ENCODE data around the gene TAS1R1. TPM values are rescaled to one million over a fixed set of nuclear protein-coding genes. Genes with fewer than 3 reads are reported as not detected.

TAS1R1 gene
- total RNA-seq = not detected

DNA sequence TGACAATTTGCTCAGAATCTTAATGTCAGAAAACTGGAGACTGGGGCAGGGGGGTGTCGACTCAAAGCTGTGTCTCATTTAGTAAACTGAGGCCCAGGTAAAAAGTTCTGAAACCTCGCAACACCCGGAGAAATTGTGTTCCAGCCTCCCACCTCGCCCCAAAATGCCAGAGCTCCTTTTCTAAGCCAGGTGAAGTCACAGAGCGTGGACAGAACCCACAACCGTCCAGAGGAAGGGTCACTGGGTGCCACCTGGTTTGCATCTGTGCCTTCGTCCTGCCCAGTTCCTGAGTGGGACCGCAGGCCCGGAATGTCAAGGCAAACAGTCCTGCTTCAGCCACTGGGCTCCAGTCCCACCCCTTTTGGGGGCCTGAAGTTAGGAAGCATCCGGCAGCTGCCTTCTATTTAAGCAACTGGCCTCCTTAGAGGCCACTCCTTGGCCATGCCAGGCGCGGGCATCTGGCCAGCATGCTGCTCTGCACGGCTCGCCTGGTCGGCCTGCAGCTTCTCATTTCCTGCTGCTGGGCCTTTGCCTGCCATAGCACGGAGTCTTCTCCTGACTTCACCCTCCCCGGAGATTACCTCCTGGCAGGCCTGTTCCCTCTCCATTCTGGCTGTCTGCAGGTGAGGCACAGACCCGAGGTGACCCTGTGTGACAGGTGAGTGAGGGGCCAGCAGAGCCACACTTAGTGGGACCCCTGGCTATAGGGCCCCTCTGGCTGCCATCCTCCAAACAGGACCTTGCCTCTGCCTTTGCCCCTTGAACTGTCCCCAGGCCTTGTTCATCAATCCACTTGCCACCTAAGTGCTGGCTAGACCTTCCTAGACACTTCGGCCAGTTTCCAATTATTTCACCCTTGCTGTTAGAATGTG, at the start of gene TAS1R1:
Gene TAS1R1 (plus strand): TSS at position 401 of the 872 bp plus-strand sequence. CDS start 67 bp downstream, at position 468.
- Mint-ChIP-seq H3K36me3 (ENCODE audit: low read depth) (peaks cover 4% of the 10 kb centered on the region), H3K4me1 (ENCODE audit: low read depth) (peaks cover 18% of the 10 kb centered on the region), H3K27ac (peak within 1 kb of the TSS; percentile 52), H3K9me3 (no peaks in the 10 kb centered on the region), H3K27me3 (no peaks in the 10 kb centered on the region), H3K4me3 (peak within 1 kb of the TSS; percentile 82)
- TF ChIP-seq, protein P1, sequence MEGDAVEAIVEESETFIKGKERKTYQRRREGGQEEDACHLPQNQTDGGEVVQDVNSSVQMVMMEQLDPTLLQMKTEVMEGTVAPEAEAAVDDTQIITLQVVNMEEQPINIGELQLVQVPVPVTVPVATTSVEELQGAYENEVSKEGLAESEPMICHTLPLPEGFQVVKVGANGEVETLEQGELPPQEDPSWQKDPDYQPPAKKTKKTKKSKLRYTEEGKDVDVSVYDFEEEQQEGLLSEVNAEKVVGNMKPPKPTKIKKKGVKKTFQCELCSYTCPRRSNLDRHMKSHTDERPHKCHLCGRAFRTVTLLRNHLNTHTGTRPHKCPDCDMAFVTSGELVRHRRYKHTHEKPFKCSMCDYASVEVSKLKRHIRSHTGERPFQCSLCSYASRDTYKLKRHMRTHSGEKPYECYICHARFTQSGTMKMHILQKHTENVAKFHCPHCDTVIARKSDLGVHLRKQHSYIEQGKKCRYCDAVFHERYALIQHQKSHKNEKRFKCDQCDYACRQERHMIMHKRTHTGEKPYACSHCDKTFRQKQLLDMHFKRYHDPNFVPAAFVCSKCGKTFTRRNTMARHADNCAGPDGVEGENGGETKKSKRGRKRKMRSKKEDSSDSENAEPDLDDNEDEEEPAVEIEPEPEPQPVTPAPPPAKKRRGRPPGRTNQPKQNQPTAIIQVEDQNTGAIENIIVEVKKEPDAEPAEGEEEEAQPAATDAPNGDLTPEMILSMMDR (IDR thresholded peaks at IDR 0.05) = no peak
- DNase-seq (no peak), ATAC-seq (no peak)
- POLR2A ChIA-PET = interaction anchor here (0.7 to 1.9 kb wide), 13 partner anchors 20 to 193 kb away, joined by 3 to 13 read pairs (median 4); partner anchors contain the start of genes KLHL21, PLEKHG5 and ZBTB48
- CTCF ChIA-PET = interaction anchor here (0.7 to 3.3 kb wide), 26 partner anchors 8 to 310 kb away, joined by 3 to 22 read pairs (median 6); partner anchors contain the start of genes KLHL21, PLEKHG5, THAP3 and ZBTB48
- intact Hi-C loops (cut with micrococcal nuclease) = no loop called here

DNA sequence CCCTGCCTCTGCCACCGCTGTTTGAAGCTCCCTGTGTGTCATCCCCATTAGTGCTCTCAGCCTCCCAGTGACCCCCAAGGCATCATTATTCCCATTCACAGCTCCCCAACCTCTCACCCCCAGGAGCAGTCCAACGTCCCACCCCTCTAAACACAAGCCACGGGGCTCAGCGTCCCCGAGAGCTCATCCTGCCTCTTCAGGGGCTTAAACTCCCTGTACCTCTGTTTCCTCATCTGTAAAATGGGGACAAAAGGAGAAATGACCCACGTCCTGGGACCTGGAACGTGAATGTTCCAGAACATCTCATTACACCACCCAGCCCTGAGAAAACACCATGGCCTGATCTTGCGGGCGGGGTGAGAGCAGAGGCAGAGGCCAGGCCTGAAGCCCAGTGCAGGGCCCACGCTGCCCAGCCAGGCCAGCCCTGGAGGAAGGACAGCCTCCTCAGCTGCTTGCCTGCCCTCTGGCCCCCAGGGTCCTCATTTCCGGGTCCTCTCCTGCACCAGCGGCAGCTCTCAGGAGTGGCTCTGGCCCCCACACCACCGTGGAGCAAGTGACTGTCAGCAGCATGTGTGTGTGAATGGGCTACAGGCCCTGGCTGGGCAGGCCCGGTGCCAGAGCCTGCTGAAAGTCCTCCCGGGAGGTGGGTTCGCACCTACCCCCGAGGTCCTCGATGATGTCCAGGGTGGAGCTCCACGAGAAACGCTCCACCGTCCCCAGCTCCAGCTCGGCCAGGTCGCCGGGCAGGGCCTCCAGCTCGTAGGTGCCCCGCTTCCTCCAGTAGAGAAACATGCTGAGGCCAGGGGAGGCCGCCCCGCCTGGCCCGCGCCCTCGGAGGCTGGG, 49.5 kb upstream of the TAS1R1 start:
- CTCF ChIA-PET = interaction anchor here (0.6 to 1.3 kb wide), 2 partner anchors 18 to 22 kb away, joined by 3 to 4 read pairs; no protein-coding TSS in a partner anchor
- no peaks in the 10 kb centered on the region for H3K4me1 Mint-ChIP-seq (ENCODE audit: low read depth)

DNA sequence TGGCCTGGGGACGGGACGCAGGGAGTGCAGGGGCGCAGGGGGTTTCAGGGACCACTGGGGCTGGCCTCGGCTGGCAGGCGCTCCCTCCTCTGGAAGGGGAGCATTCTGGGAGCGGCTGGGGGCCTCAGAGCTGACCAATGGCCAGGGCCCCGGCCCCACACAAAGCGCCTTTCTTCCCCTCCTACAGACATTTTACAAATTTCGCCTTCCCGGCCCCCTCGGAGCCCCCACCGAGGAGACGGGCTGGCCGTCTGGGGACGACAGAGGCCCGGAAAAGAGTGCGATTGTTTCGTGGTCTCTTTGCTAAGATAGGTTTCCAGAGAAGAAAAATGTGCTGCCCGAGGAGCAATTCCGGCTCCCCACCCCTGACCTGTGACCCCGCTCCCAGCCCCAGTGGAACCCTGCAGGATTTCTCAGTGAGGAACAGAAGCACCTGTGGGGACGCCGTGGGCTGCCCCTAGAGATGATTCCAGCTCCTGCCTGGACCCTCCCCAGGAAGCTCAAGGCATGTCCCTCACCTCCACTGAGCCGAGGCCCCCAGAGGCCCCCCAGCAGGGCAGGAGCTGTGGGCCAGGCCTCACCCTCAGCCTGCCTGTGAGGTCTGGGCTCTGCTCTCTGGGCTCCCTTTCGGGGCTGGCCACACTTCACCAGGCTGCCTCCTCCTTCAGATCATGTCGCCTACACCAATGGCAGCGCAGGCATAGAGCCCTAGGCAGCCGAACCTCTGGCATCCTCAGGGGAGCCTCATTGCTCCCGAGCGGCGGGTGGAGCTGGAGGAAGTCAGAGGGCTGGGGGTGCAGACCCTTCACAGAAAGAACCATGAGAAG, 48.7 kb upstream of the TAS1R1 start:
- intact Hi-C loops (cut with micrococcal nuclease) = no loop called here
- ATAC-seq (no peak), DNase-seq (no peak)
- H3K36me3 Mint-ChIP-seq (ENCODE audit: low read depth) = no peaks in the 10 kb centered on the region
- H3K27ac Mint-ChIP-seq = no peak overlapping the region
- TF ChIP-seq, protein P1 (IDR thresholded peaks at IDR 0.05) = no peak
- no peaks in the 10 kb centered on the region for H3K27me3 Mint-ChIP-seq
- POLR2A ChIA-PET = interaction anchor here (0.6 to 1.2 kb wide), 3 partner anchors 15 to 40 kb away, joined by 3 read pairs; partner anchors contain the start of gene PLEKHG5
- H3K9me3 Mint-ChIP-seq = no peaks in the 10 kb centered on the region
- no peaks in the 10 kb centered on the region for H3K4me1 Mint-ChIP-seq (ENCODE audit: low read depth)
- no peak overlapping the region for H3K4me3 Mint-ChIP-seq
- CTCF ChIA-PET = interaction anchor here (0.6 to 1.3 kb wide), 3 partner anchors 16 to 23 kb away, joined by 3 to 4 read pairs (median 3); no protein-coding TSS in a partner anchor

More for the DNA sequence above, 49.5 kb upstream of the TAS1R1 start:
- intact Hi-C loops (cut with micrococcal nuclease) = no loop called here
- Mint-ChIP-seq H3K27me3 (peaks cover 4% of the 10 kb centered on the region), H3K36me3 (ENCODE audit: low read depth) (no peaks in the 10 kb centered on the region), H3K27ac (no peak overlapping the region), H3K4me3 (no peak overlapping the region), H3K9me3 (no peaks in the 10 kb centered on the region)
- POLR2A ChIA-PET = interaction anchor here (0.7 to 1.2 kb wide), 3 partner anchors 11 to 39 kb away, joined by 3 to 4 read pairs (median 3); no protein-coding TSS in a partner anchor
- ATAC-seq (no peak), DNase-seq (no peak)
- TF ChIP-seq, protein P1 (IDR thresholded peaks at IDR 0.05) = no peak

DNA sequence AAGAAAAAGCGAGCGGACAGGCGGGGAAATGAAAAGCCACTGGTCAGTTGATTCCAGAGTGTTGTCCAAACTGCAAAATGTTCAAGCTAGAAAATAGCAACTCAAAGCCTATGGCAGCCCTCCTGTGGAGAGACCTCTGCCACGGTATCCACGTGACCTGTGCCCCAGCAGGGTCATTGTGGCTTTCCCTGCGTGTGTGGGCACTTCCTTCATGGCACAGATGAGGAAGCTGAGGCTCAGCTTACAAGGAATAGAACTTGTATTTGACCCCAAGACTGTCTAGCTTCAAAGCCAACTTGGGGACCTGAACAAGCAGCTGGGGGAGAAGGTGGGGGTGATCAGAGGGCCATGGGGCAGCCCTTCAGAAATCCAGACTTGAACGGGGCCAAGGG, 48.1 kb upstream of the TAS1R1 start:
- TF ChIP-seq, protein P1 (IDR thresholded peaks at IDR 0.05) = no peak
- Mint-ChIP-seq H3K4me1 (ENCODE audit: low read depth) (no peaks in the 10 kb centered on the region), H3K9me3 (no peaks in the 10 kb centered on the region), H3K4me3 (no peak overlapping the region), H3K27ac (no peak overlapping the region), H3K36me3 (ENCODE audit: low read depth) (no peaks in the 10 kb centered on the region), H3K27me3 (no peaks in the 10 kb centered on the region)
- intact Hi-C loops (cut with micrococcal nuclease) = no loop called here
- ATAC-seq (no peak), DNase-seq (no peak)
- POLR2A ChIA-PET = interaction anchor here (0.6 kb wide), 1 partner anchor 16 kb away, joined by 3 read pairs; the partner anchor contains the start of gene PLEKHG5
- CTCF ChIA-PET = interaction anchor here (0.6 to 1.3 kb wide), 3 partner anchors 17 to 47 kb away, joined by 3 to 5 read pairs (median 4); partner anchors contain the start of genes NOL9 and TAS1R1

Measured in activated CD8-positive, alpha-beta T cell treated with anti-CD3 and anti-CD28 coated beads for 36 hours (primary cell).